Measurements from ENCODE around the gene ZNF365.
"Not testable (repeated sequence)": the region's sequence is repeated elsewhere in the genome, so short reads cannot be mapped to it uniquely, and the experiment has no call there.

DNA sequence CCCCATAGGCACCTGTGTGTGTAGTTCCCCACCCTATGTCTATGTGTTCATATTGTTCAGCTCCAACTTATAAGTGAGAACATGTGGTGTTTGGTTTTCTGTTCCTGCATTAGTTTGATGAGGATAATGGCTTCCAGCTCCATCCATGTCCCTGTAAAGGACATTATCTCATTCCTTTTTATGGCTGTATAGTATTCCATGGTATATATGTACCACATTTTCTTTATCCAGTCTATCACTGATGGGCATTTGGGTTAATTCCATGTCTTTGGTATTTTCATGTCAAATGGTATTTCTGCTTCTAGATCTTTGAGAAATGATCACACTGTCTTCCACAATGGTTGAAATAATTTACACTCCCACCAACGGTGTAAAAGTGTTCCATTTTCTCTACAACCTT is 36.4 kb downstream of the ZNF365 start:
- TF ChIP-seq, protein P1, sequence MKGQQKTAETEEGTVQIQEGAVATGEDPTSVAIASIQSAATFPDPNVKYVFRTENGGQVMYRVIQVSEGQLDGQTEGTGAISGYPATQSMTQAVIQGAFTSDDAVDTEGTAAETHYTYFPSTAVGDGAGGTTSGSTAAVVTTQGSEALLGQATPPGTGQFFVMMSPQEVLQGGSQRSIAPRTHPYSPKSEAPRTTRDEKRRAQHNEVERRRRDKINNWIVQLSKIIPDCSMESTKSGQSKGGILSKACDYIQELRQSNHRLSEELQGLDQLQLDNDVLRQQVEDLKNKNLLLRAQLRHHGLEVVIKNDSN (CRISPR knock-in tag; IDR thresholded peaks at IDR 0.05): not testable (repeated sequence)
- TF ChIP-seq, protein P2, sequence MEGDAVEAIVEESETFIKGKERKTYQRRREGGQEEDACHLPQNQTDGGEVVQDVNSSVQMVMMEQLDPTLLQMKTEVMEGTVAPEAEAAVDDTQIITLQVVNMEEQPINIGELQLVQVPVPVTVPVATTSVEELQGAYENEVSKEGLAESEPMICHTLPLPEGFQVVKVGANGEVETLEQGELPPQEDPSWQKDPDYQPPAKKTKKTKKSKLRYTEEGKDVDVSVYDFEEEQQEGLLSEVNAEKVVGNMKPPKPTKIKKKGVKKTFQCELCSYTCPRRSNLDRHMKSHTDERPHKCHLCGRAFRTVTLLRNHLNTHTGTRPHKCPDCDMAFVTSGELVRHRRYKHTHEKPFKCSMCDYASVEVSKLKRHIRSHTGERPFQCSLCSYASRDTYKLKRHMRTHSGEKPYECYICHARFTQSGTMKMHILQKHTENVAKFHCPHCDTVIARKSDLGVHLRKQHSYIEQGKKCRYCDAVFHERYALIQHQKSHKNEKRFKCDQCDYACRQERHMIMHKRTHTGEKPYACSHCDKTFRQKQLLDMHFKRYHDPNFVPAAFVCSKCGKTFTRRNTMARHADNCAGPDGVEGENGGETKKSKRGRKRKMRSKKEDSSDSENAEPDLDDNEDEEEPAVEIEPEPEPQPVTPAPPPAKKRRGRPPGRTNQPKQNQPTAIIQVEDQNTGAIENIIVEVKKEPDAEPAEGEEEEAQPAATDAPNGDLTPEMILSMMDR (IDR thresholded peaks at IDR 0.05 in 2 of 3, conservative IDR thresholded peaks at IDR 0.05 in 1 of 3; ENCODE audit: insufficient read depth in 2 of 3, low read depth in 1 of 3, low read length in 3 of 3): not testable (repeated sequence)
- not testable (repeated sequence) for TF ChIP-seq POLR2A (conservative IDR thresholded peaks at IDR 0.05); EZH2 (IDR thresholded peaks at IDR 0.05; ENCODE audit: borderline replicate concordance, low read depth, low read length); ZNF75A (CRISPR knock-in tag; IDR thresholded peaks at IDR 0.05); ZFP1 (CRISPR knock-in tag; IDR thresholded peaks at IDR 0.05); KDM1A (IDR thresholded peaks at IDR 0.05); RNF2 (IDR thresholded peaks at IDR 0.05)
- TF ChIP-seq, protein P3, sequence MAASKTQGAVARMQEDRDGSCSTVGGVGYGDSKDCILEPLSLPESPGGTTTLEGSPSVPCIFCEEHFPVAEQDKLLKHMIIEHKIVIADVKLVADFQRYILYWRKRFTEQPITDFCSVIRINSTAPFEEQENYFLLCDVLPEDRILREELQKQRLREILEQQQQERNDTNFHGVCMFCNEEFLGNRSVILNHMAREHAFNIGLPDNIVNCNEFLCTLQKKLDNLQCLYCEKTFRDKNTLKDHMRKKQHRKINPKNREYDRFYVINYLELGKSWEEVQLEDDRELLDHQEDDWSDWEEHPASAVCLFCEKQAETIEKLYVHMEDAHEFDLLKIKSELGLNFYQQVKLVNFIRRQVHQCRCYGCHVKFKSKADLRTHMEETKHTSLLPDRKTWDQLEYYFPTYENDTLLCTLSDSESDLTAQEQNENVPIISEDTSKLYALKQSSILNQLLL (CRISPR knock-in tag; IDR thresholded peaks at IDR 0.05; ENCODE audit: borderline replicate concordance): not testable (repeated sequence)
- TF ChIP-seq, protein P4, sequence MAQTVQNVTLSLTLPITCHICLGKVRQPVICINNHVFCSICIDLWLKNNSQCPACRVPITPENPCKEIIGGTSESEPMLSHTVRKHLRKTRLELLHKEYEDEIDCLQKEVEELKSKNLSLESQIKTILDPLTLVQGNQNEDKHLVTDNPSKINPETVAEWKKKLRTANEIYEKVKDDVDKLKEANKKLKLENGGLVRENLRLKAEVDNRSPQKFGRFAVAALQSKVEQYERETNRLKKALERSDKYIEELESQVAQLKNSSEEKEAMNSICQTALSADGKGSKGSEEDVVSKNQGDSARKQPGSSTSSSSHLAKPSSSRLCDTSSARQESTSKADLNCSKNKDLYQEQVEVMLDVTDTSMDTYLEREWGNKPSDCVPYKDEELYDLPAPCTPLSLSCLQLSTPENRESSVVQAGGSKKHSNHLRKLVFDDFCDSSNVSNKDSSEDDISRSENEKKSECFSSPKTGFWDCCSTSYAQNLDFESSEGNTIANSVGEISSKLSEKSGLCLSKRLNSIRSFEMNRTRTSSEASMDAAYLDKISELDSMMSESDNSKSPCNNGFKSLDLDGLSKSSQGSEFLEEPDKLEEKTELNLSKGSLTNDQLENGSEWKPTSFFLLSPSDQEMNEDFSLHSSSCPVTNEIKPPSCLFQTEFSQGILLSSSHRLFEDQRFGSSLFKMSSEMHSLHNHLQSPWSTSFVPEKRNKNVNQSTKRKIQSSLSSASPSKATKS (CRISPR knock-in tag; IDR thresholded peaks at IDR 0.05): not testable (repeated sequence)
- TF ChIP-seq, protein P5, sequence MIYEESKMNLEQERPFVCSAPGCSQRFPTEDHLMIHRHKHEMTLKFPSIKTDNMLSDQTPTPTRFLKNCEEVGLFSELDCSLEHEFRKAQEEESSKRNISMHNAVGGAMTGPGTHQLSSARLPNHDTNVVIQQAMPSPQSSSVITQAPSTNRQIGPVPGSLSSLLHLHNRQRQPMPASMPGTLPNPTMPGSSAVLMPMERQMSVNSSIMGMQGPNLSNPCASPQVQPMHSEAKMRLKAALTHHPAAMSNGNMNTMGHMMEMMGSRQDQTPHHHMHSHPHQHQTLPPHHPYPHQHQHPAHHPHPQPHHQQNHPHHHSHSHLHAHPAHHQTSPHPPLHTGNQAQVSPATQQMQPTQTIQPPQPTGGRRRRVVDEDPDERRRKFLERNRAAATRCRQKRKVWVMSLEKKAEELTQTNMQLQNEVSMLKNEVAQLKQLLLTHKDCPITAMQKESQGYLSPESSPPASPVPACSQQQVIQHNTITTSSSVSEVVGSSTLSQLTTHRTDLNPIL (CRISPR knock-in tag; IDR thresholded peaks at IDR 0.05): not testable (repeated sequence)
